Endothelial cell of umbilical vein (primary cell): Measurements from ENCODE around the gene NMNAT3. TPM values are rescaled to one million over a fixed set of nuclear protein-coding genes. Genes with fewer than 3 reads are reported as not detected.

Source experiments
- BruUV-seq: library from RNA; stranded (reverse); fragments of 400-500 nt; replicated peaks from 2 replicates; lab custom pipeline; 2021; lab: Mats Ljungman, UMichigan
- CTCF ChIA-PET: fragments of 300-600, 350-600 bp; sonication (Branson Sonifier 250); formaldehyde crosslinking; loops from one replicate; lab custom pipeline; 2021; ENCODE audit warnings: antibody characterized with exemption, inconsistent platforms; lab: Charles Lee
- POLR2A ChIA-PET: fragments of 300-600, 350-600 bp; sonication (Branson Sonifier 250); formaldehyde crosslinking; loops from one replicate; lab custom pipeline; 2021; ENCODE audit warnings: antibody characterized with exemption, inconsistent platforms; lab: Charles Lee
- DNase-seq: peaks from one replicate; pipeline ENCODE4 v3.0.0-alpha.2; 2011; ENCODE audit warnings: low read depth, low spot score
- FAIRE-seq: peaks from 2 replicates; lab custom pipeline; 2011; peaks lifted over from hg19 to GRCh38; lab: Jason Lieb, UNC
- H2AFZ ChIP-seq: 2 replicates; pipeline ENCODE4 v1.6.0; 2012; ENCODE audit warnings: low read depth, low read length, control low read depth, inconsistent platforms
- H3K27ac ChIP-seq: 2 replicates; pipeline ENCODE4 v1.5.1; 2011; ENCODE audit warnings: low read depth, mild to moderate bottlenecking, control low read depth, low read length, moderate library complexity; ENCODE audit not compliant: insufficient read depth
- H3K27me3 ChIP-seq, 2 experiments: 2 replicates each; pipeline versions ENCODE4 v1.6.0 to v1.6.1; 2011; ENCODE audit warnings: low read length in 2 of 2, mixed read lengths in 1 of 2; ENCODE audit not compliant: control insufficient read depth in 2 of 2, insufficient read depth in 2 of 2
- H3K36me3 ChIP-seq, 2 experiments: 2 replicates in 1 of 2; 3 replicates in 1 of 2; pipeline ENCODE4 v1.5.1; 2011; ENCODE audit warnings: low read length in 2 of 2, mild to moderate bottlenecking in 1 of 2, moderate library complexity in 1 of 2; ENCODE audit not compliant: control insufficient read depth in 2 of 2, insufficient read depth in 2 of 2; ENCODE audit errors: extremely low read depth in 1 of 2
- H3K4me1 ChIP-seq: 3 replicates; pipeline ENCODE4 v1.5.1; 2011; ENCODE audit warnings: mild to moderate bottlenecking, low read length; ENCODE audit not compliant: control insufficient read depth, insufficient read depth; ENCODE audit errors: extremely low read depth
- H3K4me2 ChIP-seq: 2 replicates; pipeline ENCODE4 v1.6.1; 2011; ENCODE audit warnings: low read length, control low read depth, mixed read lengths; ENCODE audit not compliant: insufficient read depth
- H3K4me3 ChIP-seq, 3 experiments: fragments of 200-600 bp in 1 of 3; sonication (generic), shearing (Covaris generic) in 1 of 3; replicated peaks in 1 of 3; 2 replicates each; pipeline ENCODE4 v1.5.1; 2011 to 2016; ENCODE audit warnings: control low read depth in 3 of 3, low read length in 3 of 3, mild to moderate bottlenecking in 2 of 3, inconsistent platforms in 1 of 3, low read depth in 1 of 3, moderate library complexity in 1 of 3; ENCODE audit not compliant: insufficient read depth in 1 of 3
- H3K79me2 ChIP-seq: 2 replicates; pipeline ENCODE4 v1.6.0; 2012; ENCODE audit warnings: low read length, inconsistent platforms; ENCODE audit not compliant: control insufficient read depth, insufficient read depth
- H3K9ac ChIP-seq: replicated peaks from 2 replicates; pipeline ENCODE3; 2011; ENCODE audit warnings: low read length, control low read depth; ENCODE audit not compliant: insufficient read depth; ENCODE audit errors: extremely low read depth
- H3K9me1 ChIP-seq: replicated peaks from 3 replicates; pipeline ENCODE4 v1.6.0; 2011; ENCODE audit warnings: mild to moderate bottlenecking, low read length; ENCODE audit not compliant: control insufficient read depth, insufficient read depth; ENCODE audit errors: extremely low read depth
- H3K9me3 ChIP-seq: replicated peaks from 2 replicates; pipeline ENCODE4 v1.5.1; 2012; ENCODE audit warnings: low read length, inconsistent platforms; ENCODE audit not compliant: control insufficient read depth, insufficient read depth
- H4K20me1 ChIP-seq: replicated peaks from 2 replicates; pipeline ENCODE3; 2011; ENCODE audit warnings: mild to moderate bottlenecking, low read length; ENCODE audit not compliant: control insufficient read depth, insufficient read depth; ENCODE audit errors: extremely low read depth
- CTCF ChIP-seq, 2 donors: IDR thresholded peaks; 1 replicate in 1 of 2; 2 replicates in 1 of 2; pipeline ENCODE4 v1.5.1; 2011; ENCODE audit warnings: low read length in 2 of 2, mild to moderate bottlenecking in 2 of 2, moderate library complexity in 2 of 2, control low read depth in 1 of 2, inconsistent platforms in 1 of 2, low read depth in 1 of 2; ENCODE audit not compliant: insufficient read depth in 1 of 2; ENCODE audit errors: extremely low read depth in 1 of 2
- EZH2 ChIP-seq: IDR thresholded peaks from 2 replicates; pipeline ENCODE4 v1.6.1; 2012; ENCODE audit warnings: borderline replicate concordance, low read depth, mild to moderate bottlenecking, moderate library complexity, low read length, inconsistent platforms; ENCODE audit not compliant: severe bottlenecking
- FOS ChIP-seq: IDR thresholded peaks from 2 replicates; pipeline ENCODE4 v1.6.1; 2011; ENCODE audit warnings: mild to moderate bottlenecking, low read length, moderate library complexity, borderline replicate concordance; ENCODE audit not compliant: insufficient read depth
- GATA2 ChIP-seq: IDR thresholded peaks from 2 replicates; pipeline ENCODE4 v1.7.0; 2011; ENCODE audit warnings: low read depth, mild to moderate bottlenecking, moderate library complexity, mixed read lengths, low read length; ENCODE audit not compliant: insufficient read length, insufficient read depth
- JUN ChIP-seq: IDR thresholded peaks from 2 replicates; pipeline ENCODE4 v1.6.1; 2011; ENCODE audit warnings: borderline replicate concordance, low read depth; ENCODE audit not compliant: insufficient read length, insufficient read depth
- MYC ChIP-seq: IDR thresholded peaks from one replicate; pipeline ENCODE4 v1.6.1; 2011; ENCODE audit warnings: mild to moderate bottlenecking, low read depth, low read length
- POLR2A ChIP-seq: IDR thresholded peaks from 2 replicates; pipeline ENCODE4 v1.6.1; 2012; ENCODE audit warnings: low read depth, mild to moderate bottlenecking, control low read depth, low read length
- POLR2AphosphoS5 ChIP-seq: IDR thresholded peaks from 2 replicates; pipeline ENCODE4 v1.6.1; 2012; ENCODE audit warnings: low read depth, mild to moderate bottlenecking, control low read depth, low read length, moderate library complexity; ENCODE audit not compliant: insufficient read depth
- dilution Hi-C: fragments of 300-500 bp; cut with MboI; formaldehyde crosslinking; loops from one replicate; pipeline ENCODE4 v1.15.0; 2019; ENCODE audit warnings: low sequenced_read_pairs; ENCODE audit not compliant: extremely low pct_ligation_motif_present
- intact Hi-C: fragments of 100-400 bp; cut with micrococcal nuclease; formaldehyde crosslinking; loops from one replicate; pipeline ENCODE4 v1.10.0; 2022
- polyA plus RNA-seq, 4 experiments: library from polyadenylated mRNA; depleted of rRNA in 3 of 4; stranded (reverse) in 3 of 4; unstranded in 1 of 4; fragments of >200 nt; gene quantifications; 2 replicates each; pipeline versions ENCODE4 v1.2.1 to v1.2.3, GENCODE V29; 2011 to 2012; ENCODE audit warnings: missing spikeins in 1 of 4
- total RNA-seq: library from RNA; stranded (reverse); gene quantifications from 2 replicates; pipeline ENCODE4 v1.2.3, GENCODE V29; 2021
- TF ChIP-seq, protein P1 (sequence below): IDR thresholded peaks from 2 replicates; pipeline ENCODE4 v1.6.1; 2011; ENCODE audit not compliant: insufficient read depth, insufficient read length

Gene NMNAT3
- total and polyA plus RNA-seq, 2 donors (not counting 3 experiments of a cell fraction or from before 2014, with no cell fraction given) = 0.59 to 0.60 TPM

DNA sequence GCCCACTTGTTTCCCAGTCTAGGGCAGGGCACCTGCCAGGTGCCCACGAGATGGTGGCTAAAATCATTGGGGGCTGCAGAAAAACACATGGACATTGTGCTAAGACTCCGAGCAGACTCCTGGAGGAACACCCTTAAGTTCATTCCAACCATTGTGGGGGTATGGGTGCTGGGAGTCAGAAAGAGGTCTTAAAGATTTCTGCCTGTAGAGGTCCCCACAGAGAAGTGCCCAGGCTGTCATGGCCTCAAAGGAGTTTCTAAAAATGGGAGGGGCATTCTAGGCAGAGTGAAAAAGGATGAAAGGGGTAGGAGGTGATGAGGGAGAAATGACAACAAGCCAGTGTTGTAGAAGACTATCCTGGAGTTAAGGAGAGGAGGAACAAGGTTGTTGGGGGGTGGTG, 155.4 kb downstream of the NMNAT3 start:
- Histone ChIP-seq H2AFZ (no peak overlapping the region), H3K9ac (no peak overlapping the region), H3K4me1 (no peaks in the 10 kb centered on the region), H3K4me2 (no peak overlapping the region), H3K36me3 (no peaks in the 10 kb centered on the region), H3K9me3 (no peaks in the 10 kb centered on the region), H3K27me3 (no peaks in the 10 kb centered on the region), H3K4me3 (no peak overlapping the region), H3K9me1 (no peaks in the 10 kb centered on the region), H4K20me1 (no peaks in the 10 kb centered on the region), H3K27ac (no peak overlapping the region), H3K79me2 (no peaks in the 10 kb centered on the region)
- TF ChIP-seq CTCF (IDR thresholded peaks at IDR 0.05; ENCODE audit: extremely low read depth in 1 of 2, insufficient read depth in 1 of 2, low read depth in 1 of 2, low read length in 2 of 2) (no peak), EZH2 (no peak), GATA2 (no peak), POLR2A (no peak), MYC (no peak), POLR2AphosphoS5 (no peak), JUN (no peak), FOS (no peak)
- TF ChIP-seq, protein P1, sequence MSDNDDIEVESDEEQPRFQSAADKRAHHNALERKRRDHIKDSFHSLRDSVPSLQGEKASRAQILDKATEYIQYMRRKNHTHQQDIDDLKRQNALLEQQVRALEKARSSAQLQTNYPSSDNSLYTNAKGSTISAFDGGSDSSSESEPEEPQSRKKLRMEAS = no peak
- POLR2A ChIA-PET = no interaction called here
- no peak for FAIRE-seq
- BruUV-seq = no TSS peak
- dilution Hi-C loops = no loop called here
- CTCF ChIA-PET = no interaction called here
- no peak for DNase-seq
- intact Hi-C loops = loop anchor here (10.0 kb wide), 1 partner anchor 702 kb away; no protein-coding TSS in a partner anchor
